Right atrium auricular region (tissue), 2 donors: ENCODE results near the gene MIEF2. TPM values are rescaled to one million over a fixed set of nuclear protein-coding genes. Genes with fewer than 3 reads are reported as not detected.

ENCODE experiments used
- DNase-seq: peaks from one replicate; pipeline ENCODE4 v3.0.0-alpha.2; 2019; ENCODE audit warnings: low spot score
- H3K27ac ChIP-seq, 2 donors: fragments of 200-600 bp; sonication (generic); 1 replicate in 1 of 2; 2 replicates in 1 of 2; pipeline ENCODE4 v1.5.1; 2016 to 2019
- H3K27me3 ChIP-seq, 2 donors: fragments of 200-600 bp; sonication (generic); one replicate each; pipeline versions ENCODE4 v1.5.1 to v1.6.0; 2017 to 2019
- H3K36me3 ChIP-seq: fragments of 200-600 bp; sonication (generic); one replicate; pipeline ENCODE4 v1.5.1; 2016
- H3K4me1 ChIP-seq, 2 donors: fragments of 200-600 bp; sonication (generic); one replicate each; pipeline versions ENCODE4 v1.5.1 to v1.6.0; 2017 to 2019
- H3K4me3 ChIP-seq, 2 donors: fragments of 200-600 bp; sonication (generic); 1 replicate in 1 of 2; 2 replicates in 1 of 2; pipeline ENCODE4 v1.5.1; 2017 to 2019; ENCODE audit warnings: mild to moderate bottlenecking in 1 of 2, moderate library complexity in 1 of 2
- H3K9me3 ChIP-seq, 2 donors: fragments of 200-600 bp; sonication (generic); one replicate each; pipeline ENCODE4 v1.5.1; 2019
- total RNA-seq, 2 donors: library from RNA; depleted of rRNA; stranded (reverse); fragments of >200 nt; gene quantifications; one replicate each; pipeline ENCODE4 v1.1.0, GENCODE V29; 2016
- TF ChIP-seq, protein P1 (sequence below), 2 donors: fragments of 200-600 bp; sonication (generic); IDR thresholded peaks; one replicate each; pipeline ENCODE4 v1.5.1; 2019; ENCODE audit warnings: antibody characterized with exemption in 2 of 2

Gene MIEF2
- total RNA-seq, 2 donors from 2014 or later = 14.1 to 20.2 TPM

DNA sequence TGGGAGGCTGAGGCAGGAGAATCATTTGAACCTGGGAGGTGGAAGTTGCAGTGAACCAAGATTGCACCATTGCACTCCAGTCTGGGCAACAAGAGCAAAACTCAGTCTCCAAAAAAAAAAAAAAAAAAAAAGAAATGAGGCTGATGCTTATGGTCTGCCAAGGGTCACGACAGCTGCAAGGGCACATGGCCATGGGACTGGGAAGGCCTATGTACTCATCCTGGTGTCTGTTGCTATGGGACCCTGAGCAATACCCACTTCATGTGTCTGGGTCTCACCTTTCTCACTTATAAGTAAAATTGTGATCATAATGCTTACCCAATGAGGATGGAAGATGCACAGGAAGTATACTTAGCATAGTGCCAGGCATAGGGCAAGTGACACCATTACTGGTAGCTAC lies 16.6 kb downstream of the MIEF2 start:
- no peak overlapping the region for H3K27ac ChIP-seq
- DNase-seq = no peak
- H3K9me3 ChIP-seq = no peaks in the 10 kb centered on the region
- H3K4me3 ChIP-seq = no peak overlapping the region
- peaks cover 70% of the 10 kb centered on the region for H3K36me3 ChIP-seq
- peaks cover 0 to 5% of the 10 kb centered on the region in 2 donors for H3K4me1 ChIP-seq
- no peaks in the 10 kb centered on the region for H3K27me3 ChIP-seq
- TF ChIP-seq, protein P1, sequence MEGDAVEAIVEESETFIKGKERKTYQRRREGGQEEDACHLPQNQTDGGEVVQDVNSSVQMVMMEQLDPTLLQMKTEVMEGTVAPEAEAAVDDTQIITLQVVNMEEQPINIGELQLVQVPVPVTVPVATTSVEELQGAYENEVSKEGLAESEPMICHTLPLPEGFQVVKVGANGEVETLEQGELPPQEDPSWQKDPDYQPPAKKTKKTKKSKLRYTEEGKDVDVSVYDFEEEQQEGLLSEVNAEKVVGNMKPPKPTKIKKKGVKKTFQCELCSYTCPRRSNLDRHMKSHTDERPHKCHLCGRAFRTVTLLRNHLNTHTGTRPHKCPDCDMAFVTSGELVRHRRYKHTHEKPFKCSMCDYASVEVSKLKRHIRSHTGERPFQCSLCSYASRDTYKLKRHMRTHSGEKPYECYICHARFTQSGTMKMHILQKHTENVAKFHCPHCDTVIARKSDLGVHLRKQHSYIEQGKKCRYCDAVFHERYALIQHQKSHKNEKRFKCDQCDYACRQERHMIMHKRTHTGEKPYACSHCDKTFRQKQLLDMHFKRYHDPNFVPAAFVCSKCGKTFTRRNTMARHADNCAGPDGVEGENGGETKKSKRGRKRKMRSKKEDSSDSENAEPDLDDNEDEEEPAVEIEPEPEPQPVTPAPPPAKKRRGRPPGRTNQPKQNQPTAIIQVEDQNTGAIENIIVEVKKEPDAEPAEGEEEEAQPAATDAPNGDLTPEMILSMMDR (IDR thresholded peaks at IDR 0.05) = no peak

GRCh38 chr17:18278867-18279266 lies 18.4 kb downstream of the MIEF2 start:
- peaks cover 87% of the 10 kb centered on the region for H3K36me3 ChIP-seq
- no peak for DNase-seq
- H3K27ac ChIP-seq = no peak overlapping the region
- no peaks in the 10 kb centered on the region for H3K27me3 ChIP-seq
- no peak overlapping the region for H3K4me3 ChIP-seq
- H3K4me1 ChIP-seq = peaks cover 0 to 5% of the 10 kb centered on the region in 2 donors
- H3K9me3 ChIP-seq = no peaks in the 10 kb centered on the region
- TF ChIP-seq, protein P1 (IDR thresholded peaks at IDR 0.05) = no peak

DNA sequence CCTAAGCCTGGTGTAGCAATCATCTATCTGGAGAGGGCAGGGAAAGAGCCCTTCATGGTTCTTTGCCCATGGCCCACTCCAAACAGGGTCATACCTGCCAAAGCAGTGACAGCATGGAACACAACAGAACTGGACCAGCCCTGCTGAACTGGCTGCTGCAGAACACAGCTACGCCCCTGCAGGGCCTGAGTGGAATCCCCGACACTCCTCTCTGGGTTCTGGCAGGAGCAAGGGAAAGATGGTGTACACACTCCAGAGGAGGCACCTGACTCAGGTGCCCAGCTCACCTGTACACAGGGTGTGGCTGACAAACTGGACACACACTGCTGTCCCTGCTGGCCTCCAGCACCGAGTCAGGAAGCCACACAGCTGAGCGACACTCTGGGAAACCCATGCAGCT lies 19.8 kb downstream of the MIEF2 start:
- DNase-seq = no peak
- TF ChIP-seq, protein P1 (IDR thresholded peaks at IDR 0.05) = no peak
- peaks cover 92% of the 10 kb centered on the region for H3K36me3 ChIP-seq

DNA sequence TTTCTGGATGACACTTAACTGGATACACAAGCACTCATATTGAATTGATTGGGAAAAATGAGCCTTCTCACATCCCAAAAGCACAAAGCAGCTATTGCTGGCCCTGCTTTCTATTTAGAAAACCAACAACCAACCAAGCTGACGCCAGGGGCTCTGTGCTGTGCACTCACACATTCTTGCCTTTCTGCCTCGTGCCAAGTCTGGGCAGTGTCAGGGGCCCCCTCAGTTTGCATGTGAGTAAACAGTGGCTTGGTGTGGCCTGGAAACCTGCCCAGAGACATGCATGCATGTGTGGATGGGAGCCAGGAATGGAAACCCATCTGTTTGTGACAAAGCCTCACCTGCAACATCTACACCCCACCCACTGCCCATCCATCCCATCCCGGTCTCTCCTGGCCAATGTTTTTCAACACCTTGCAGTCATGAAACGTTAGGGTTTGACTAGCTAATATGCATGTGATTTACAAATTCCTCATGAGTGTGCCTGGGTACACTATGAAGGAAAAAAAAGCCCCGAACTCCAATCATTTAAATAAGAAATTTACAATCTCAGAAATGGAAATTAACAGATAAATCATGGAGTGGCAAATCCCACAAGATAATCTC lies 20.4 kb downstream of the MIEF2 start:
- peaks cover 95% of the 10 kb centered on the region for H3K36me3 ChIP-seq
- DNase-seq = no peak
- H3K9me3 ChIP-seq = no peaks in the 10 kb centered on the region
- no peak overlapping the region for H3K27ac ChIP-seq
- TF ChIP-seq, protein P1 (IDR thresholded peaks at IDR 0.05) = no peak
- H3K4me1 ChIP-seq = peaks cover 0 to 5% of the 10 kb centered on the region in 2 donors
- no peak overlapping the region for H3K4me3 ChIP-seq
- no peaks in the 10 kb centered on the region for H3K27me3 ChIP-seq

More for the DNA sequence above, 19.8 kb downstream of the MIEF2 start:
- H3K9me3 ChIP-seq = no peaks in the 10 kb centered on the region
- H3K27ac ChIP-seq = no peak overlapping the region
- no peak overlapping the region for H3K4me3 ChIP-seq
- H3K4me1 ChIP-seq = peaks cover 0 to 5% of the 10 kb centered on the region in 2 donors
- H3K27me3 ChIP-seq = no peaks in the 10 kb centered on the region

DNA sequence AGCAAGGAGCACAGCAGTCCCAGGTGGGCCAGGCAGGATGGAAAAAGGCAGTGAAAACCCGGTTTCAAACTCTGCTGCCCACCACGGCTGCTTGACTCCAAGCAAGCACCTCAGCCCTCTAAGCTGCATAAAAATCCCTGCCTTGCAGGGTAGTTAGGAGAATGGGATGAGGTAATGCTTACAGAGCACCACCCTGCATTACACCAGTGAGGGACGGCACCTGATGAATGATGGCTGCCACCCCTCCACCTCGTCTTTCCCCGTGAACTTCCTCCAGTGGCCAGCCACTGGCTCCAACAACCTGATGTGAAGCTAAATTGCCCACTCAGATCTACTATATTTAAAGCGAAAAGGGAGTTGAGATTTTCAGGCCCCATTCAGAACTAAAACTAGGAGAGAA lies 21.3 kb downstream of the MIEF2 start:
- Histone ChIP-seq H3K27ac (no peak overlapping the region), H3K4me3 (no peak overlapping the region), H3K27me3 (no peaks in the 10 kb centered on the region), H3K9me3 (no peaks in the 10 kb centered on the region), H3K4me1 (peaks cover 0 to 5% of the 10 kb centered on the region in 2 donors), H3K36me3 (peaks cover 90% of the 10 kb centered on the region)
- no peak for DNase-seq
- TF ChIP-seq, protein P1 (IDR thresholded peaks at IDR 0.05) = no peak

GRCh38 chr17:18285296-18285695 lies 24.8 kb downstream of the MIEF2 start:
- TF ChIP-seq, protein P1 (IDR thresholded peaks at IDR 0.05) = no peak
- H3K4me3 ChIP-seq = no peak overlapping the region
- H3K36me3 ChIP-seq = peaks cover 85% of the 10 kb centered on the region
- H3K27ac ChIP-seq = no peak overlapping the region
- no peaks in the 10 kb centered on the region for H3K9me3 ChIP-seq
- DNase-seq = no peak
- H3K4me1 ChIP-seq = peaks cover 0 to 5% of the 10 kb centered on the region in 2 donors
- no peaks in the 10 kb centered on the region for H3K27me3 ChIP-seq
